ENCODE data around the gene REL. TPM values are rescaled to one million over a fixed set of nuclear protein-coding genes. Genes with fewer than 3 reads are reported as not detected.

The REL gene
- total RNA-seq, 1 experiment from 2014 or later: 7.3 TPM

- H3K9me3 ChIP-seq (ENCODE audit: low read length): no peaks in the 10 kb centered on the region
- no peaks in the 10 kb centered on the region for H3K9me2 ChIP-seq (replicated peaks; ENCODE audit: low read length)
- ChIA-PET POLR2A (ENCODE audit: unreplicated experiment) (no interaction called here), CTCF (no interaction called here)
- no peaks in the 10 kb centered on the region for H3K36me3 ChIP-seq (ENCODE audit: low read depth, low read length)
- DNase-seq: no peak
- no peaks in the 10 kb centered on the region for H3F3A ChIP-seq (ENCODE audit: low read length, unreplicated experiment)
- H3K4me2 ChIP-seq (ENCODE audit: low read length): no peak overlapping the region
- no peaks in the 10 kb centered on the region for H3K27me3 ChIP-seq (ENCODE audit: low read length)
- H3K4me3 ChIP-seq (ENCODE audit: low read length): no peak overlapping the region
- no peak for ATAC-seq
- no peak overlapping the region for H3K9ac ChIP-seq (ENCODE audit: low read length)
- no peaks in the 10 kb centered on the region for H3K79me2 ChIP-seq (ENCODE audit: low read length)
- H2AFZ ChIP-seq (ENCODE audit: low read length): no peak overlapping the region
- TF ChIP-seq EZH2 (IDR thresholded peaks at IDR 0.05; ENCODE audit: low read length, unreplicated experiment) (no peak), CTCF (conservative IDR thresholded peaks at IDR 0.05; ENCODE audit: low read depth, low read length) (no peak), EZH2phosphoT487 (IDR thresholded peaks at IDR 0.05; ENCODE audit: borderline replicate concordance, low read length) (no peak)
- H3K4me1 ChIP-seq (ENCODE audit: insufficient read depth, low read length): no peaks in the 10 kb centered on the region
- intact Hi-C loops (cut with micrococcal nuclease): no loop called here
- no peaks in the 10 kb centered on the region for H4K20me1 ChIP-seq (ENCODE audit: low read length)
- no peak overlapping the region for H3K27ac ChIP-seq (ENCODE audit: low read length)
- BruUV-seq (replicated peaks): no TSS peak
These were observed 33.5 kb upstream of the REL start for GRCh38 chr2:60847854-60848253.

DNA sequence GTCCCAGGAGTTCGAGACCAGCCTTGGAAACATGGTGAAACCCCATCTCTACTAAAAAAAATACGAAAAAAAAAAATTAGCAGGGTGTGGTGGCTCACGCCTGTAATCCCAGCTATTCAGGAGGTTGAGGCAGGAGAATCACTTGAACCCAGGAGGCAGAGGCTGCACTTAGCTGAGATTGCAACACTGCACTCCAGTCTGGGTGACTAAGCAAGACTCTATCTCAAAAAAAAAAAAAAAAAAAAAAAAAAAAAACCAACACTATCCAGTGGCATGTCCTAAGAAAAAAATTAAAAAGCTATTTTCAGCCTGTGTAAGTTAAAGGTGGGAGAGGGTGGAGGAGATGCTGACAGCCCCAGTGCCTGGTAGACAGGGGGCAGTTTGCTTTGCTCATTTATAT lies 32.2 kb upstream of the REL start:
- intact Hi-C loops (cut with micrococcal nuclease): no loop called here
- POLR2A ChIA-PET (ENCODE audit: unreplicated experiment): interaction anchor here (0.7 kb wide), 1 partner anchor 34 kb away, joined by 10 read pairs; no protein-coding TSS in a partner anchor
- no peak for ATAC-seq

More for the DNA sequence above, 32.2 kb upstream of the REL start:
- Histone ChIP-seq H3F3A (ENCODE audit: low read length, unreplicated experiment) (no peaks in the 10 kb centered on the region), H3K27ac (ENCODE audit: low read length) (no peak overlapping the region), H3K9me3 (ENCODE audit: low read length) (no peaks in the 10 kb centered on the region), H4K20me1 (ENCODE audit: low read length) (no peaks in the 10 kb centered on the region), H3K4me3 (ENCODE audit: low read length) (no peak overlapping the region), H3K9me2 (replicated peaks; ENCODE audit: low read length) (no peaks in the 10 kb centered on the region), H3K79me2 (ENCODE audit: low read length) (no peaks in the 10 kb centered on the region), H3K4me2 (ENCODE audit: low read length) (no peak overlapping the region), H3K4me1 (ENCODE audit: insufficient read depth, low read length) (no peaks in the 10 kb centered on the region), H2AFZ (ENCODE audit: low read length) (no peak overlapping the region), H3K9ac (ENCODE audit: low read length) (no peak overlapping the region), H3K36me3 (ENCODE audit: low read depth, low read length) (no peaks in the 10 kb centered on the region), H3K27me3 (ENCODE audit: low read length) (no peaks in the 10 kb centered on the region)
- CTCF ChIA-PET: no interaction called here
- TF ChIP-seq EZH2 (IDR thresholded peaks at IDR 0.05; ENCODE audit: low read length, unreplicated experiment): no peak
- TF ChIP-seq EZH2phosphoT487 (IDR thresholded peaks at IDR 0.05; ENCODE audit: borderline replicate concordance, low read length): no peak
- TF ChIP-seq CTCF (conservative IDR thresholded peaks at IDR 0.05; ENCODE audit: low read depth, low read length): no peak
- BruUV-seq (replicated peaks): no TSS peak
- DNase-seq: no peak

All from PC-3 (cell line).